Activated gamma-delta T cell treated with Interleukin-2 at 50 U/mL for 16 hours (primary cell): ENCODE results near the gene CDH22.

ENCODE experiments used
- DNase-seq: peaks from one replicate; pipeline ENCODE4 v3.0.0-alpha.2; 2020

Gene CDH22

DNA sequence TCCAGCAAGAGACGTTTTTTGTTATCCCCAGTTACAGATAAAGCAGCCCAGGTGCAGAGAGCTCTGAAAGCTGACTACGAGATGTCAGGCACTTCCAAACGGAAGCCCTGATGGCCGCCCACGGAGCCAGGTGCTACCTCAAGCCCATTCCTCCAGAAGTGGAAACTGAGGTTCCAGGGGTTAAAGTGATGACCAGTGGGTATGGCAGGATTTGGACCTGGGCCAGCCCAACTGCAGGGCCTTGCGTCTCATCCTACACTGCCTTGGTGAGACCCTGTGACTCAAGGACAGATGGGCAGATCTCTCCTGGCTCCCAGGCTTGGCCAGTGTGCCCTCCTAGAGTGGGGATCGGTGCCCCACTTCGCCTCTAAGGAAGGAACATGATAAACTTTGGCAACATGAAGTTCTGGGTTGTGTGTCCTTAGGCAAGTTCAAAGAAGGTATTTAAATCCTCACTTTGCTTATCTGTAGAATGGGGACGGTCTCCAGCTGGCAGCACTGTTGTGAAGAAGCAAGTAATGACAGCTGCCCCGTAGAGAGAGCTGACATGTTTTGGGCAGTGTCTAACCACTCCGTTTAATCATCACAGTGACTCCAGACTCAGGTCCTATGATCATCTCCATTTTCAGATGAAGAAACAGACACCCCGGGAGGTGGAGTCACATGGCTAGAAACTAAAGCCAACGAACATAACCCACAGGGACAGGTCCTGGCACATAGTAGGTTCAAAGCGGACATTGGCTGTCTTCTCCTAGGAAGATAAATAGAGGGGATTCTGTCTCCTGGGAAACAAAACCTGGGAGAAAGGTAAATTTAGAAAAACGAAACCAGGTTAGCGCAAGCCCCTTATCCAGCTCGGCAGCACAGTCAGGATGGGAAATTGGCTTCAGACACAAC, 34.4 kb upstream of the CDH22 start:
- no peak for DNase-seq

DNA sequence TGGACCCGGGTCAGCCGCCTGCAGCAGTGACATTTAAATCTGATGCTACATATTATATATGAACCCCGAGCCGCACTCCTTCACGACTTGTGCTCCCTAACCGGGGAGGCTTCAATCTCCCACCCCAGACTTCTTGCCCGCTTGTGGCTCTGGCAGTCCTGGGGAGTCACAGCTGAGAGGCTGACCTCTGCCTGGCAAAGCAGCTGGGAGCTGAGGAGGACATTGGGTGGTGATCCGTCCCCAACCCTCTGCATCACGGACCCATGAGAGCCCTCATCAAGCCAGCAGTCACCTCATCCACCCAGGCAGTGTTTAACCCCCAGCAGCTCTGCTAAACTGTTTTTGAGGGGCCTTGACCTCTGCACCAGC, 33.7 kb upstream of the CDH22 start:
- DNase-seq = no peak

GRCh38 chr20:46341074-46342009, 33.0 kb upstream of the CDH22 start:
- DNase-seq = no peak

DNA sequence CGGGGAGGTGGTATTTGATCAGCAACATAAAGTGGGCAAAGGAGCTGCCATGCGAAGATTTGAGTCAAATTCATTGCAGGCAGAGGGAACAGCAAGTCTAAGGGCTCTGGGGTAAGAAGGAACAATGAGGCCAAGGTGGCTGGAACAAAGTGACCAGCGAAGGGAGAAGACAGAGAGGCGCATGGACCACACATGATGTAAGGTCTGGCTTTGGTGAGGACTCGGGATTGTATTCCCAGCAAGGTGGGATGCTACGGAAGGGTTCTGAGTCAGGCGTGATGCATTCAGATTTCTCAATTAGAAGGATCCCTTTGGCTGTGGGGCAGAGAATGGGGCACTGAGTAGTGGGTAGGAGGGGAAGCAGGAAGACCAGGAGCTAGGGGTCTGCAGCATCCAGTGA, 30.7 kb upstream of the CDH22 start:
- DNase-seq = no peak

DNA sequence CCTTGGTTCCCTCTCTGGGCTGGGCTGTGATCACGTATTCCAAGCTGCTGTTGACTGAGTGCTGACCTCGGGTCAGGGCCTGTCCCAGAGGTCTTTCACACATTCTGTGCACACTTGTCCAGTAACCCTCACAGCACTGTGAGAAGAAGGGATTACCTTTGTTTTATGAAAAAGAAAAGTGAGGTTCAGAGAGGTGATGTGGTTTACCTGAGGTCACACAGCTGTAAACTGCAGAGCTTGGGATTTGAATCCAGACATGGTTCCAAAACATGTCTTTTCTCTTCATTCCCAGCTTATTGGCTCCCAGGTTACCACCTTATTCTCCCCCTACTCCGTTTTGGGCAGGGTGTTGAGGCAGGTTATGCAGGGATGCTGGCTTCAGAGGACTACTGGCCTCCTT, 28.4 kb upstream of the CDH22 start:
- DNase-seq = no peak

- DNase-seq = no peak
These were observed 26.1 kb upstream of the CDH22 start for GRCh38 chr20:46334303-46334904.

DNA sequence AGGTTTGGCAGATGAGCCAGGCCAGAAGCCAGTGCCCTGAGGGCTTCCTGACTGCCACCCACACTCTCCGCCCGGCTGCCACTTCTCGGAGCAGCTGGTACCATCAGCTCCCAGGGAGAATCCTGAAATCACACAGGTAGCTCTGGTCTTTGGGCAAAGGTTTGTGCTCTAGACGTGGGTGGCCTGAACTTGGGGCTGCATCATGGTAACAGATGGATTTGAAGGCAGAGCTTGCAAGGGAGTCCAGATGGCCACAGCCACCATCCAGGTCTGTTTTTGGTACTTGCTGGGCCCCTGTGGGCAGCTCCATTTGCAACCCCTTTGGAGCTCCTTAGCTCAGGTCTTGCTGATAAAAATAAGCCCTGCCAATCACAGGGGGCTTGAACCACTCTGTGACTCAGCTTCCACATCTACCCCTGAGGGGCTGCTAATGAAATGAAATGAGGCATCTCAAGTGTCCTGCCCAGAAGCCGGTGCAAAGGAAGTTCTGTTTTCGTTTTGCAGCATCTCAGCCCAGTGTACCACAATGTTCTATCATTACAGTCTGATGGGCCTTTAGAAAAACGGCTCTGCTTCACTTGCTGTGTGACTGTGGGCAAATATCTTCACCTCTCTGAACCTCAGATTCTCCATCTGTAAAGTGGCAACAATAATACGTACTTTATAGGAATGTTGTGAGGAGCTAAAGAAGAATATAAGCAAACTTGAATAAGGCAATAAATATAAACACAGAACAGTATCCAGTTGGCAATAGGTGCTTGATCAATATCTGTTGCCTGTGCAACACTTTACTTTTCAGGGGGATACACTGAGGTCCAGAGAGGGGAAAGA, 25.1 kb upstream of the CDH22 start:
- DNase-seq = no peak

DNA sequence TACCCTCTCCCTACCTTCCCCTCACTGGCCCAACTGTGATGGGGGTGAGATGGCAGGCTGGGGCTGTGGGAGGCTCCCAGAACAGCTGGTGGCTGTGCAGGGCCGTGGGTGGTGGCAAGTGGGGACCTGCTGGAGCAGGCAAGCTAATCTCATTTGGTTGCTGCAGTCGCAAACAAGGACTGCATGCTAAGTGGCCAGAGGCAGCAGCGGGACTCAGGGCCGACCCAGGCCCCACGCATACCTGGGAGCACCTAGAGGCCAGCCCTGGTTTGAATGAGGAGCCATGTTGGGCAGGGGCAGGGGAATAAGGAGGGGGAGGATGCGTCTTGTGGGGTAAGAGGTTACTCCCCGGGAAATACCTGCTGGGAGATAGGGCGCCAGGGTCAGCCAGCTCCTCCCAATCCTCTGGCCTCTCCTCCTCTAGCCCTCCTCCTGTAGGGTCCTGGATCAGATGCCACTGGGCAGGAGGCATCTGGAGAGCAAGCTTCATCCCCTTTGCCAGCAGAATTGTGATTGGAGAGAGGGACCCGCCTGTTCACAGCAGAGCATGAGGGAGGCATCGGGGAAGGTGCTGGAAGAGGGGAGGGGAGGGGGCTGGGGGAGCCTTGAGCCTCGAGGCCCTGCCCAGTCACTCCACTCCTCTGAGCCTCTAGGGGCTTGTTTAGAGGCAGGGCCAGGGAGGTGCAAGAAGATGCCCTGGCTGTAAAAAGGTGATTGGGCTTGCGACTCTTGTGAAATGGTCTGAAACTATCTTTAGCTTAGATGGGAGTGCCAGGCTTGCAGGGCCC, 24.3 kb upstream of the CDH22 start:
- DNase-seq = no peak

DNA sequence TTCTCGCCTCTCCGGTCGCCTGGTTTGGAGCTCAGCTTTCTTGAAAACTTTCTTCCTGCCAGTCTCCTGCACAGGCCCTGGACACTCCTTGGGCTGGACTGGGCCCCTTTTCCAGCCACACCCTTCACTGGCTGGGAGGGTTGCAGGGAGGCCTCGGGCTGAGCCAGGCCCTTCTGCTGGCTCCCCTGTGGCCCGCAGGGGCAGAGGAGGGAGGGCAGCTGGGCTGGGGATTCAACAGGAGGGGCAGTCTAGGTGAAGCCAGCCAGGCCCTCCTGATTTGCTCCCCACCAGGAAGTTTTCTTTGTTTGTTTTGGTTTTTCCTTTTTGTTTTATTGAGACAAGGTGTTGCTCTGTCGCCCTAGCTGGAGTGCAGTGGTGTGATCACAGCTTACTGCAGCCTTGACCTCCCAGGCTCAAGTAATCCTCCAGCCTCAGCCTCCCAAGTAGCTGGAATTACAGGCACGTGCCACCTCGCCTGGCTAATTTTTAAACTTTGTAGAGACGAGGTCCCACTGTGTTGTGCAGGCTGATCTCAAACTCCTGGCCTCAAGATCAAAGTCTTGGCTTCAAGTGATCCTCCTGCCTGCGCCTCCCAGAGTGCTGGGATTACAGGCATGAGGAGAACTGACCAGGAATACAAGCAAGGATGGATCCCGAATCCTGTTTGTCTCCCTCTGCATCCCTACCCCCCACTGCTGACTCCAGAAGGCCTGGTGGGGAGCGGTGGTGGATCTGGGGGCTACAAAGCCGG, 23.5 kb upstream of the CDH22 start:
- DNase-seq = no peak

DNA sequence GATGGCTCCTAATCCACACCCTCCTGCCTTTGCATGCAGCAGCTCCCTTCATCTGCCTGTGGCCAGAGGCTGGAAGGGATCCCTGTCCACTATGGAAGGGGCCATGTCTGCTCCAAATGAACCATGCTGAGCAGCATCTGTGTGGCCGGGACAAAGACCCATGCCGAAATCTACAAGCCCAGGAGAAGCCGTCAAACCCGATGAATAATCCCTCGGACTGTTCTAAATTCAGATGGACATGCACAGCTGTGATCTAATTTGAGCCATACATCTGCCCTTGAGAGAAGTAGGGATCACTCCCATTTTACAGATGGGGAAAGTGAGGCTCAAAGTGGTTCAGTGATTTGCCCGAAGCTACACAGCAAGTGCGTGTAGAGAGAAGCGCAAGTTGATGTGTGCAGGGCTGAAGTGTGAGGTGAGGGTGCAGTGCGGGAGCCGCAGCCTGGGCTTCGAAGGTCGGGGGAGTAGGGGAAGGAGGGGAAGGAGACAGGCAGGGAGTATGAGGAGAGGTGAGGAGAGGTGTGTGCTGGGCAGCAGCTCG, 22.6 kb upstream of the CDH22 start:
- DNase-seq = no peak

DNA sequence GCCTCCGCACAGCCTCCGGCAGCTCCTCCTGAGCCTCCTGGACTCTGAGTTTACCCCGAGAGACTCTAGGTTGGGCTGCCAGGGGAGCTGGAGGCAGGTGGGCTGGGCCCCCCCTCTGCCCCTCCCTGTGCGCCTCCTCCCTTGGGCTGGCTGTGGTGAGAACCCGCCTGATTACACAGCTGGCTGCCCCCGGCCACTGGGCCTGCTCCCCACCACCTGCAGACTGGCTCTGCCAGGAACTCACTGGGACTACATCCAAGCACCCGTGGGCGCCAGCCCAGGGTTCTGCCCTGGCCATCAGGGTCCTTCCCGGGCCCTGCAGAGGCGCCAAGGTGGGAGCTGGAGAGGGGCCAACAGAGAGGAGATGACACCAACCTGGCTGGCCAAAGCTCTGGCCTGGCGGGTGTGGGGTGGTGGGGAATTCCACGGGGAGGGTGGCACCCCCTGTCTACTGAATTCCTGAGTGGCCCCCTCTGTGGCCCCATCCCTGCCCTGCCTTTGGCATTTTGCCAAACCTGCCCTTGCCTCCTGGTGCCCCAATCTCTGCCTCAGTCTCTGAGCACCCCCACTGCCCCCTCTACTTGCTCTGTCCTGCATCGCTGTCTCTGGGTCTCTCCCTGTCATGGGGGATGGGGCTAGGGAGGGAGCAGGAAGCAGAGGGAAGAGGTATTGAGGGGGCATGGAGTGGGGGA, 21.9 kb upstream of the CDH22 start:
- no peak for DNase-seq

GRCh38 chr20:46328200-46328882, 20.0 kb upstream of the CDH22 start:
- DNase-seq = no peak

DNA sequence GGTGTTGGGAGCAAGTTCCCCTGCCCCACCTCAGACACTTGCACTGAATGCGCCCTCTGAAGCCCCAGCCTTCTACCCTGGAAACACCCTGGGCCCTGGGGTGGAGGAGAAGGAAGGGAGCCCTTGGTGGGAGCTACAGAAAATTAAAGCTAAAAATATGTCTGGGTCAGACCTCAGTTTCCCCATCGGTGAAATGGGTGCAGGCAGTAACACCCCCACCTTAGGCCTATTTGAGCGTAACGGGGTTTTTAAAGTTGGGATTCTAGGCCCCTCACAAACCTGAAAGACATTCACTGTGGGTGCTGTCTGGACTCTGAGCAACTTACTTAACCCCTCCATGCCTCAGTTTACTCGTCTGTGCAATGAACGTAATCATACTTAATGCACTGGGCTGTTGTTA, 19.3 kb upstream of the CDH22 start:
- DNase-seq = no peak

- DNase-seq = no peak
These were observed 17.5 kb upstream of the CDH22 start for GRCh38 chr20:46325789-46326188.

- no peak for DNase-seq
These were observed 16.8 kb upstream of the CDH22 start for GRCh38 chr20:46324960-46325703.

- DNase-seq = no peak
These were observed 16.1 kb upstream of the CDH22 start for GRCh38 chr20:46324379-46324778.

GRCh38 chr20:46323557-46323956, 15.3 kb upstream of the CDH22 start:
- DNase-seq = no peak

DNA sequence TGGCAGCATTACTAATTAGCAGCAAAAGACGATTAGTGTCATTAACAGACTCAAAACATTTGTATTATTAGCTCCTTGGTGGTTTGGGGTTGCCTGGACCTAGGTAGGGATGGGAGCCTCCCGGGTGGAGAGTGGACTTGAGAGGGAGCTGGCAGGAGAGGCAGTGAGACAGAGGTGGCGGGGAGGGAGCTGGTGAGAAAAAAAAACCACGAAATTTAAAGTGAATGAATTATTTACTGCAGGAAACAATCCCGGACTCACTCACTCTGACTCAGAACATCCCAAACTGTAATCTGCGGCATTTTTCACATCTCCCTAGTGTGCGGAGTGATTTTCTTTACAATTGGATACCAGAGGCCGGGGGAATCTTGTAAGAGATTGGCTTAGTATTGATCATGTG, 14.3 kb upstream of the CDH22 start:
- no peak for DNase-seq

- DNase-seq = no peak
These were observed 9.4 kb upstream of the CDH22 start for GRCh38 chr20:46317685-46318177.
